ENCODE data around the gene IFNGR2. TPM values are rescaled to one million over a fixed set of nuclear protein-coding genes. Genes with fewer than 3 reads are reported as not detected.

IFNGR2 gene
- total RNA-seq, 1 experiment from 2014 or later, result 47.9 TPM

DNA sequence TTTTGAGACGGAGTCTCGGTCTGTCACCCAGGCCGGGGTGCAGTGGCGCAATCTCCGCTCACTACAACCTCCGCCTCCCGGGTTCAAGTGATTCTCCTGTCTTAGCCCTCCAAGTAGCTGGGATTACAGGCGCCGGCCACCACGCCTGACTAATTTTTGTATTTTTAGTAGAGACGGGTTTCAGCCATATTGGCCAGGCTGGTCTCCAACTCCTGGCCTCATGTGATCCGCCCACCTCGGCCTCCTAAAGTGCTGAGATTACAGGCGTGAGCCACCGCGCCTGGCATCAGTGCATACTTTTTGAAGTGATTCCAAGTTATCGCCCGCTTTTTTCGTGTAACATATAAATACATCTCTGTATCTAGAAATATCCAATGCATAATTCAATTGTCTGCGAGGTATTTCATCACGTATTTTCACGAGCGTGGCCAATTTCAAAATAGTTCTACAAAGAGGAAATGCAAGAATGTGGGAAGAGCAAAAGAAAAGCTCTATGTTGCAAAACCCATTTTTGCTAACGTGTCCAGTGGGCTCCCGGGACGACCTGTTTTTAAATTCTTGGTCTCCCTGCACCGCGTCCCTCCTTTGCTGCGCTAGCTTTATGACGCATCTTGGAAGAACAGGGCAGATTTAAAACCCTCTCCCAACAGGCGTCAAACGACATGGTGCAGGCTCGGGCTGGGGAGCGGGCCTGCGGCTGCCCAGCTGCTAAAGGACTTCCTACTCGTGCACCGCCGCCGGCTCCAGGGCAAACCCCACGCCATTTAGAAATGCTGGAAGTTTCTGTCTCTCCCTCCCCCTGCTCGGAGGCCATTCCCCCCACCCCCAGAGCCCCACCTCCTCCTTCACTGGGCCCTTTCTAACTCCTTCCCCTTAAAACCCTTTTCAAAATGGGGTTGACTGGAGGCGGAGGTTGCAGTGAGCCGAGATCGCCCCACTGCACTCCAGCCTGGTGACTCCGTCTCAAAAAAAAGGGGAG is 923 bp upstream of the IFNGR2 start:
- ATAC-seq (no peak), DNase-seq (ENCODE audit: low read depth, low spot score) (no peak)
- Histone ChIP-seq H3K4me1 (ENCODE audit: control insufficient read depth, insufficient read depth, low read length) (peaks cover 11% of the 10 kb centered on the region), H3K27ac (ENCODE audit: low read length) (no peak overlapping the region), H3K36me3 (ENCODE audit: control insufficient read depth, insufficient read depth, low read length) (peaks cover 3% of the 10 kb centered on the region; the same call in 1 of the 2 replicates), H3K9me3 (ENCODE audit: control insufficient read depth, insufficient read depth, low read depth, low read length) (no peaks in the 10 kb centered on the region), H3K4me3 (ENCODE audit: low read depth in 2 of 2, low read length in 2 of 2) (peak overlapping the region; percentile 33 to 70), H3K27me3 (ENCODE audit: control insufficient read depth, insufficient read depth, low read length) (no peaks in the 10 kb centered on the region)
- in situ Hi-C loops (cut with HindIII; ENCODE audit: low pct_unique_long_range_greater_than_20kb, low sequenced_read_pairs), result no loop called here
- TF ChIP-seq SIN3A (IDR thresholded peaks at IDR 0.05; ENCODE audit: borderline replicate concordance, insufficient read depth, low read depth, low read length) (no peak), TCF7L2 (IDR thresholded peaks at IDR 0.05; ENCODE audit: low read depth, low read length) (no peak), POLR2AphosphoS5 (IDR thresholded peaks at IDR 0.05; ENCODE audit: low read depth, low read length) (no peak)
- TF ChIP-seq, protein P1, sequence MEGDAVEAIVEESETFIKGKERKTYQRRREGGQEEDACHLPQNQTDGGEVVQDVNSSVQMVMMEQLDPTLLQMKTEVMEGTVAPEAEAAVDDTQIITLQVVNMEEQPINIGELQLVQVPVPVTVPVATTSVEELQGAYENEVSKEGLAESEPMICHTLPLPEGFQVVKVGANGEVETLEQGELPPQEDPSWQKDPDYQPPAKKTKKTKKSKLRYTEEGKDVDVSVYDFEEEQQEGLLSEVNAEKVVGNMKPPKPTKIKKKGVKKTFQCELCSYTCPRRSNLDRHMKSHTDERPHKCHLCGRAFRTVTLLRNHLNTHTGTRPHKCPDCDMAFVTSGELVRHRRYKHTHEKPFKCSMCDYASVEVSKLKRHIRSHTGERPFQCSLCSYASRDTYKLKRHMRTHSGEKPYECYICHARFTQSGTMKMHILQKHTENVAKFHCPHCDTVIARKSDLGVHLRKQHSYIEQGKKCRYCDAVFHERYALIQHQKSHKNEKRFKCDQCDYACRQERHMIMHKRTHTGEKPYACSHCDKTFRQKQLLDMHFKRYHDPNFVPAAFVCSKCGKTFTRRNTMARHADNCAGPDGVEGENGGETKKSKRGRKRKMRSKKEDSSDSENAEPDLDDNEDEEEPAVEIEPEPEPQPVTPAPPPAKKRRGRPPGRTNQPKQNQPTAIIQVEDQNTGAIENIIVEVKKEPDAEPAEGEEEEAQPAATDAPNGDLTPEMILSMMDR (IDR thresholded peaks at IDR 0.05), result no peak
- TF ChIP-seq, protein P2, sequence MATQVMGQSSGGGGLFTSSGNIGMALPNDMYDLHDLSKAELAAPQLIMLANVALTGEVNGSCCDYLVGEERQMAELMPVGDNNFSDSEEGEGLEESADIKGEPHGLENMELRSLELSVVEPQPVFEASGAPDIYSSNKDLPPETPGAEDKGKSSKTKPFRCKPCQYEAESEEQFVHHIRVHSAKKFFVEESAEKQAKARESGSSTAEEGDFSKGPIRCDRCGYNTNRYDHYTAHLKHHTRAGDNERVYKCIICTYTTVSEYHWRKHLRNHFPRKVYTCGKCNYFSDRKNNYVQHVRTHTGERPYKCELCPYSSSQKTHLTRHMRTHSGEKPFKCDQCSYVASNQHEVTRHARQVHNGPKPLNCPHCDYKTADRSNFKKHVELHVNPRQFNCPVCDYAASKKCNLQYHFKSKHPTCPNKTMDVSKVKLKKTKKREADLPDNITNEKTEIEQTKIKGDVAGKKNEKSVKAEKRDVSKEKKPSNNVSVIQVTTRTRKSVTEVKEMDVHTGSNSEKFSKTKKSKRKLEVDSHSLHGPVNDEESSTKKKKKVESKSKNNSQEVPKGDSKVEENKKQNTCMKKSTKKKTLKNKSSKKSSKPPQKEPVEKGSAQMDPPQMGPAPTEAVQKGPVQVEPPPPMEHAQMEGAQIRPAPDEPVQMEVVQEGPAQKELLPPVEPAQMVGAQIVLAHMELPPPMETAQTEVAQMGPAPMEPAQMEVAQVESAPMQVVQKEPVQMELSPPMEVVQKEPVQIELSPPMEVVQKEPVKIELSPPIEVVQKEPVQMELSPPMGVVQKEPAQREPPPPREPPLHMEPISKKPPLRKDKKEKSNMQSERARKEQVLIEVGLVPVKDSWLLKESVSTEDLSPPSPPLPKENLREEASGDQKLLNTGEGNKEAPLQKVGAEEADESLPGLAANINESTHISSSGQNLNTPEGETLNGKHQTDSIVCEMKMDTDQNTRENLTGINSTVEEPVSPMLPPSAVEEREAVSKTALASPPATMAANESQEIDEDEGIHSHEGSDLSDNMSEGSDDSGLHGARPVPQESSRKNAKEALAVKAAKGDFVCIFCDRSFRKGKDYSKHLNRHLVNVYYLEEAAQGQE (IDR thresholded peaks at IDR 0.05; ENCODE audit: insufficient read depth in 1 of 2, low read depth in 2 of 2, low read length in 1 of 2), result no peak
- BruUV-seq (replicated peaks), result no TSS peak
- intact Hi-C loops (cut with micrococcal nuclease; ENCODE audit: unreplicated experiment), result no loop called here
- CTCF ChIA-PET, result no interaction called here
- POLR2A ChIA-PET, result interaction anchor here (0.6 kb wide), 1 partner anchor 566 kb away, joined by 4 read pairs; no protein-coding TSS in a partner anchor

DNA sequence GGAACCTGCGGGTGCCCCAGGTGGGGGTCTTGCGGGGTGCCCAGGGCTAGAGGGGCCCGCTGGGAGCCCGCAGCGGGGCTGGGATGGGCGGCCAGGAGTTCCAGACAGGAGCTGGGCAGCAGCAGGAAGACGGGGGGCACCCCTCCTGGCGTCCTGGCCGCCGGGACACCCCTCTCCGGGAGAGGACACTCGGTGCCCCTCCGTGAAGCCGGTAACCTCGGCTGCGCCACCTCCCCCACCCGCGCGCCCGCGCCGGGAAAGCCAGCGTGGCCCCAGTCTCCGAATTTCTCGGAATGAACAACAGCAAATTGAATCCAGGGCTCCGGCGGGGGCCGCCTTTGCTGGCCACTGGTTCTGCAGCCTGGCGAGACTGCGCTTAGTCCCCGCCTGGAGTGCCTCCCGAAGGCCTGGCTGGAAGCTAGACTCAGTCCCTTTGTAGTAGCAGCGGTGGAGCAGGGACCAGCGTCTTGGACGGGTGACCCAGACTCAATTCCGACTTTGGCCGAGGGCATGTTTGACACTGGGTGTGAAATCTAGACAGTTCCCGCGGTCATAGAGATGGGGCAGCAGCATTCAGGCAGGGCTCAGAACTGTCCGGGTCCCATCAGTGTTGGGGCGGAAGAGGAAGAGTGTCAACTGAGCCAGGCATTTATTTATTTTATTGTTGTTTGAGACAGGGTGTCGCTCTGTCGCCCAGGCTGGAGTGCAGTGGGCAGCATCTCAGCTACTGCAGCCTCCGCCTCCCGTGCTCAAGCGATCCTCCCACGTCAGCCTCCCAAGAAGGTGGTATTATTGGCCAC is 773 bp downstream of the IFNGR2 start:
- POLR2A ChIA-PET, result no interaction called here
- BruUV-seq (replicated peaks), result no TSS peak
- peak overlapping the region; percentile 70 to 77 for H3K4me3 ChIP-seq (ENCODE audit: low read depth in 2 of 2, low read length in 2 of 2)

More for the DNA sequence above, 773 bp downstream of the IFNGR2 start:
- Histone ChIP-seq H3K27ac (ENCODE audit: low read length) (peak overlapping the region; percentile 73), H3K27me3 (ENCODE audit: control insufficient read depth, insufficient read depth, low read length) (no peaks in the 10 kb centered on the region), H3K36me3 (ENCODE audit: control insufficient read depth, insufficient read depth, low read length) (peaks cover 3% of the 10 kb centered on the region; the same call in 1 of the 2 replicates), H3K4me1 (ENCODE audit: control insufficient read depth, insufficient read depth, low read length) (peaks cover 11% of the 10 kb centered on the region), H3K9me3 (ENCODE audit: control insufficient read depth, insufficient read depth, low read depth, low read length) (no peaks in the 10 kb centered on the region)
- intact Hi-C loops (cut with micrococcal nuclease; ENCODE audit: unreplicated experiment), result no loop called here
- CTCF ChIA-PET, result interaction anchor here (0.6 kb wide), 1 partner anchor 38 kb away, joined by 3 read pairs; no protein-coding TSS in a partner anchor
- no peak for TF ChIP-seq TCF7L2 (IDR thresholded peaks at IDR 0.05; ENCODE audit: low read depth, low read length)
- 0 out of 2 replicates have a peak, but pooled peaks have one; percentile 12 for TF ChIP-seq SIN3A (IDR thresholded peaks at IDR 0.05; ENCODE audit: borderline replicate concordance, insufficient read depth, low read depth, low read length)
- ATAC-seq, result peak; percentile 64
- DNase-seq (ENCODE audit: low read depth, low spot score), result no peak
- in situ Hi-C loops (cut with HindIII; ENCODE audit: low pct_unique_long_range_greater_than_20kb, low sequenced_read_pairs), result no loop called here
